Measurements from ENCODE around the gene IGSF21.

The IGSF21 gene

DNA sequence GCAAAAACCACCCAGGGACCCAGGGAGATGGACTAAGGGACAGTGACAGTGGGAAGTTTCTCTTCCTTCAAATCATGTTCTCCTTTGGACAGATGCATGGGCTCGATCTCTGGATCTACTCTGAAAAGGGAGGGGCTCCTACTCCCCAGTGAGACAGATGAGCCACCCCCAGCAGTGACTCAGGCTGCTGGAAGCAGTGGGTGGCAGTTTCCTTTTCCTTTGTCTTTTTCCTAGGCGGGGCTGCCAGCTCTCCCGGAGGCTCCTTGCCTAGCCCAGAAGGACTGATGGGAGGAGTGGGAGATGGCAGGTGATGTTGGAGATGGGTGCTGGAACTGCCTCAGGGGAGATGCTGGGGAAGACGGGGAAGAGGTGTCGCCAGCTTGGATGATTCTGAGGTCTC lies 41.0 kb upstream of the IGSF21 start:
- TF ChIP-seq, protein P1, sequence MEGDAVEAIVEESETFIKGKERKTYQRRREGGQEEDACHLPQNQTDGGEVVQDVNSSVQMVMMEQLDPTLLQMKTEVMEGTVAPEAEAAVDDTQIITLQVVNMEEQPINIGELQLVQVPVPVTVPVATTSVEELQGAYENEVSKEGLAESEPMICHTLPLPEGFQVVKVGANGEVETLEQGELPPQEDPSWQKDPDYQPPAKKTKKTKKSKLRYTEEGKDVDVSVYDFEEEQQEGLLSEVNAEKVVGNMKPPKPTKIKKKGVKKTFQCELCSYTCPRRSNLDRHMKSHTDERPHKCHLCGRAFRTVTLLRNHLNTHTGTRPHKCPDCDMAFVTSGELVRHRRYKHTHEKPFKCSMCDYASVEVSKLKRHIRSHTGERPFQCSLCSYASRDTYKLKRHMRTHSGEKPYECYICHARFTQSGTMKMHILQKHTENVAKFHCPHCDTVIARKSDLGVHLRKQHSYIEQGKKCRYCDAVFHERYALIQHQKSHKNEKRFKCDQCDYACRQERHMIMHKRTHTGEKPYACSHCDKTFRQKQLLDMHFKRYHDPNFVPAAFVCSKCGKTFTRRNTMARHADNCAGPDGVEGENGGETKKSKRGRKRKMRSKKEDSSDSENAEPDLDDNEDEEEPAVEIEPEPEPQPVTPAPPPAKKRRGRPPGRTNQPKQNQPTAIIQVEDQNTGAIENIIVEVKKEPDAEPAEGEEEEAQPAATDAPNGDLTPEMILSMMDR (IDR thresholded peaks at IDR 0.05; ENCODE audit: control insufficient read depth, insufficient read depth, low read depth, low read length, missing control alignments) = no peak
- no peak overlapping the region for H3K4me3 ChIP-seq (ENCODE audit: control insufficient read depth, low read depth, low read length)
- no peak for DNase-seq (ENCODE audit: low read depth)

DNA sequence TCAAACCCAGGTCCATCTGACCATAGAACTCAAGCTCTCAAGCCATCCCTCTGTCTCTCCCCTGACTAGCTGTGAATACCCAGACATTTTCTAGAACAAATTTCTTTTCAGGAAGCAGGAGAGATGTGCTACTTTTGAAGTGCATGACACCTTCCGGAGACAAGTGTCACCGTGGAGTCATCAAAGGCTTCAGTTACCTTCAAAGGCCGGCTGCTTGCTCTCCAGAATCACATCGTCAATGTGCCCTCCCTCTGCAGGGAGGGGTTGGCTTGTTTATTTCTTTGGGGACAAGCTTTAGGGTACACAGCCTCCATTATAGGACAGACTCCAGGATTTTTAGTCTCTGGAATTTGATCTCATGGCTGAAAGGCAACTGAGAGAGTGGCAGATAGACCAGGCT lies 37.7 kb upstream of the IGSF21 start:
- TF ChIP-seq, protein P1 (IDR thresholded peaks at IDR 0.05; ENCODE audit: control insufficient read depth, insufficient read depth, low read depth, low read length, missing control alignments) = no peak
- DNase-seq (ENCODE audit: low read depth) = no peak
- no peak overlapping the region for H3K4me3 ChIP-seq (ENCODE audit: control insufficient read depth, low read depth, low read length)

DNA sequence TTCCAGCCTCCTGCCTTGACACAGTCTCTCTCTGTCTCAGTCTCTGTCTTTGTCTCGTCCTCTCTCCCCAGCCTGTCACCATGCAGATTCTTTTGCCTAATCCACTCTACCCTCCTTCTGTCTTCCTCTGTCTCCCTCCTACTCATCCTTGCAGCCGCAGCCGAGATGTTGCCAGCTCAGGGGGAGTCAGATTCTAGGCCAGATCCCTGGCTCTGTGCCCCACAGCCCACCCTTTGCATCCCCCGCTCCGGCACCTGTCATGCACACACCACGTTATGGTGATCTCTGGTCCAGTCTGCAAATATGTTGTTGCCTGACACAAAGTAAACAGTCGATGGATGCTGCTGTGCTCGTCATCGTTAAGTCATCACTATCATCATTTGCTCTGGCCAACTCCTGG lies 35.5 kb upstream of the IGSF21 start:
- DNase-seq (ENCODE audit: low read depth) = no peak
- H3K4me3 ChIP-seq (ENCODE audit: control insufficient read depth, low read depth, low read length) = no peak overlapping the region
- TF ChIP-seq, protein P1 (IDR thresholded peaks at IDR 0.05; ENCODE audit: control insufficient read depth, insufficient read depth, low read depth, low read length, missing control alignments) = no peak

DNA sequence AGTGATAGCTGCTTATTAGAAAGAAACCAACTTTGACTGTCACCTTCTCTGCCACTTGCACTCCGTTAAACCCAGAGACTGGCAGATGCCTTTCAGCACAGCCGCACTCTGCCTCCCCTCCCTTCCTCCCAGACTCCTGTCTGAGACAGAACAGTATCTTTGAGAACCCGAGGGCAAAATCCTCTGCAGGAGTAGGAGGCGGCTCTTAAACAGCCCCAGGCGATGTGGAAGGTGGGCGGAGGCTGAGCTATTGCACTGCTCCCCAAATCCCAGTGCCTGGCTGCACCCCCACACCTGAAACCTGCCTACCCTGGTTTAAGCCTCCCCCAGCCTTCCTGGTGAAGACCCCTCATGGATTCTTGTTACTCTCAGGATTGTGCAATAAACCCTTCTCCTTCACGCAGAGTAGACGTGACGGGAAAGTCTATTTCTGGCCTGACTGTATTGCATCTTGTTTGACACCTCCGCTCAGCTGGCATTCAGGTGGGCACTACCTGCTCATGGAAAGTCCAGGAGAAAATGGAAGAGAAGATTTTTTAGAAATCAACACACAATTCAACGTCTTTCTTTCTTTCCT lies 34.4 kb upstream of the IGSF21 start:
- TF ChIP-seq, protein P1 (IDR thresholded peaks at IDR 0.05; ENCODE audit: control insufficient read depth, insufficient read depth, low read depth, low read length, missing control alignments) = no peak
- H3K4me3 ChIP-seq (ENCODE audit: control insufficient read depth, low read depth, low read length) = no peak overlapping the region
- no peak for DNase-seq (ENCODE audit: low read depth)

DNA sequence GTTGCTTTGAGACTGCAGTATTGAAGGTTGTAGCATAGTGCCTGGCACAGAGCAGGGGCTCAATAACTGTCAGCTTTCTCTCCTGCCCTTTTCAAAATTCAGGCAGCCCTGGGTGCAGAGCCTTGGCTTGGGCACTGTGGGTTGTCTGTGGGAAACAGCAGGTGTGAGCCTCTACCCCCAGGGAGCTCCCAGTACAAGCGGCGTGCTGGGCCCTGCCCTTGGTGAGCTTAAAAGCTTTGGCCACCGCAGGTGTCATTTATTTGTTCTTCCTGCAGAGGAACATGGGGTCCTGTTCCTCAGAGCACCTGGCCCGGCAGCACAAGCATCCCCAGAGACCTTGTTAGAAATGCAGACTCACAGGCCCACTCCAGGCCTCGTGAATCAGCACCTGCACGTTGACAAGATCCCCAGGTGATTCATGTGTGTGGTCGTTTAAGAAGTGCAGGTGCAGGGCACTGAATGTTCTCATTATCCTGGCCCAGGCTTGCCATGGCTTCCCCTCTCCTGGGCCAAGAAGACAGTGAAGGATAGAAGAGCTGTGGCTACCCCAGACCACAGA lies 29.9 kb upstream of the IGSF21 start:
- TF ChIP-seq, protein P1 (IDR thresholded peaks at IDR 0.05; ENCODE audit: control insufficient read depth, insufficient read depth, low read depth, low read length, missing control alignments) = no peak
- H3K4me3 ChIP-seq (ENCODE audit: control insufficient read depth, low read depth, low read length) = no peak overlapping the region
- no peak for DNase-seq (ENCODE audit: low read depth)

DNA sequence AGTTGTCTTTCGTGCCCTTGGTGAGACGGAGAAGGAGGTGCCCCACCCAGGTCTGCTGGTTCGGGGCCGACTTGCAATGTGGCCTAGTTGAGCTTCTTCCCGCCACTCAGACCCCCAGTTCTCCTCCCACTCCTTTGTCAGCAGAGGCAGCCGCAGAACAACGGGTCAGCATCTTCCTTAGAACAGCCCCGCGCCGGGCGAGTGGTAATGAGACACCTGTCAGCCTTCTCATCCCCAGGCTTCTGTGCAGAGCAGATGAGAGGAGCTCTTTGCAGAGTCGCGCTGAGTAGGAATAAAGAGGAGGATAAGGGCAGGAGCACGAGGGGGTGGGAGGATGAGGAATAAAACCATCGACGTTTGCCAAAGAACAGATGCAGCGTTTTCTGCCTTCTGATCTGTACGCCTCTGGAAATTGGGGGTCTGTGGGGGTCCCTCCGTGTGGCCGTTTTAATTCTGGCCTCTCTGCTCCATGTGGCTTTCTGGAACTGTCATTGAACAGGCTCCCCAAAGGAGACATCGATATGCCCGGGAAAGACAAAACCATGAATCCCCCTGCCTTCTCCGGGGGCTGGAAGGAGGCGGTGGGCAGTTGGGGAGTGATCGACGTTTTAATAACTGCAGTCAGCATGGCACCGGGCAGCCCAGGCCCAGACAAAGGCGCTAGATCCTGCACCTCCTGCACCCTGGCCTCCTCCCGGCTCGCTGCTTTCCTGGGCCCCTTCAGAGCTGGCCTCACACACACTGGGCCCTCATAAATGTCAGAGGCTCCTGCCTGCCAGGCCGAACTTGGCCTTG lies 27.5 kb upstream of the IGSF21 start:
- DNase-seq (ENCODE audit: low read depth) = no peak
- no peak overlapping the region for H3K4me3 ChIP-seq (ENCODE audit: control insufficient read depth, low read depth, low read length)
- TF ChIP-seq, protein P1 (IDR thresholded peaks at IDR 0.05; ENCODE audit: control insufficient read depth, insufficient read depth, low read depth, low read length, missing control alignments) = no peak

All from AG09309 (cell line).